K562 (cell line): ENCODE results near the gene CPNE2. TPM values are rescaled to one million over a fixed set of nuclear protein-coding genes. Genes with fewer than 3 reads are reported as not detected.

Experiments used
- ATAC-seq: fragments of 200-7000 bp; cut with Tn5 transposase; 3 replicates; pipeline ENCODE4 v1.9.1; 2020; ENCODE audit warnings: moderate library complexity
- BruUV-seq: library from RNA; stranded (reverse); fragments of 400-500 nt; replicated peaks from 2 replicates; lab custom pipeline; 2021; lab: Mats Ljungman, UMichigan
- CTCF ChIA-PET: fragments of 300-600 bp; formaldehyde crosslinking; extraction: SDS; loops from one replicate; lab custom pipeline; 2021; ENCODE audit warnings: low intra/inter-chr PET ratio; lab: Yijun Ruan, JAX
- POLR2A ChIA-PET: fragments of 300-600, 350-650 bp; sonication (Branson Sonifier 250); formaldehyde crosslinking; extraction: SDS; loops from one replicate; lab custom pipeline; 2021; ENCODE audit warnings: antibody characterized with exemption, inconsistent platforms; lab: Yijun Ruan, JAX
- DNase-seq, 4 experiments: peaks; one replicate each; pipeline versions ENCODE4 v3.0.0 to v3.0.0-alpha.2; 2011 to 2018; ENCODE audit warnings: low spot score in 3 of 4, mixed read lengths in 3 of 4; ENCODE audit errors: extremely low read depth in 1 of 4
- FAIRE-seq: peaks from 2 replicates; lab custom pipeline; 2011; peaks lifted over from hg19 to GRCh38; lab: Jason Lieb, UNC
- H2AFZ ChIP-seq: 2 replicates; pipeline ENCODE4 v1.6.0; 2011; ENCODE audit warnings: low read depth, low read length, control low read depth, inconsistent platforms
- H3K27ac ChIP-seq: fragments of 200-600 bp; 3 replicates; pipeline ENCODE4 v1.8.0; 2011; ENCODE audit warnings: low read depth, mild to moderate bottlenecking, control low read depth, inconsistent platforms, low read length, moderate library complexity, mixed read lengths; ENCODE audit errors: extremely low read depth
- H3K27me3 ChIP-seq, 2 experiments: fragments of 300-600 bp in 1 of 2; 2 replicates in 1 of 2; 3 replicates in 1 of 2; pipeline versions ENCODE4 v1.6.0 to v1.8.0; 2011; ENCODE audit warnings: inconsistent platforms in 2 of 2, low read length in 2 of 2, mild to moderate bottlenecking in 1 of 2, mixed read lengths in 1 of 2, moderate library complexity in 1 of 2; ENCODE audit not compliant: control insufficient read depth in 2 of 2, insufficient read depth in 2 of 2
- H3K36me3 ChIP-seq: fragments of 300-600 bp; 3 replicates; pipeline ENCODE4 v1.8.0; 2011; ENCODE audit warnings: mild to moderate bottlenecking, low read length, inconsistent platforms; ENCODE audit not compliant: control insufficient read depth, insufficient read depth
- H3K4me1 ChIP-seq, 2 experiments: fragments of 200-600 bp in 1 of 2; replicated peaks in 1 of 2; 2 replicates in 1 of 2; 3 replicates in 1 of 2; pipeline versions ENCODE4 v1.5.1 to v1.8.0; 2011; ENCODE audit warnings: inconsistent platforms in 2 of 2, low read length in 2 of 2, mild to moderate bottlenecking in 1 of 2, mixed read lengths in 1 of 2, moderate library complexity in 1 of 2; ENCODE audit not compliant: control insufficient read depth in 2 of 2, insufficient read depth in 2 of 2
- H3K4me2 ChIP-seq: 2 replicates; pipeline ENCODE4 v1.6.1; 2011; ENCODE audit warnings: low read length, control low read depth, inconsistent platforms, mixed read lengths; ENCODE audit not compliant: insufficient read depth
- H3K4me3 ChIP-seq: fragments of 200-600 bp; sonication (generic), shearing (Covaris generic); 2 replicates; pipeline ENCODE4 v1.5.1; 2016; ENCODE audit warnings: control low read depth, inconsistent platforms
- H3K79me2 ChIP-seq: fragments of 200-600 bp; 3 replicates; pipeline ENCODE4 v1.8.0; 2011; ENCODE audit warnings: low read length, inconsistent platforms; ENCODE audit not compliant: control insufficient read depth, insufficient read depth
- H3K9ac ChIP-seq, 2 experiments: 2 replicates each; pipeline versions ENCODE4 v1.6.0 to v1.6.1; 2011; ENCODE audit warnings: low read depth in 2 of 2, low read length in 2 of 2, control low read depth in 1 of 2, inconsistent platforms in 1 of 2, mild to moderate bottlenecking in 1 of 2, mixed read lengths in 1 of 2; ENCODE audit not compliant: insufficient read depth in 1 of 2
- H3K9me1 ChIP-seq: one replicate; pipeline ENCODE4 v1.6.0; 2011; ENCODE audit warnings: inconsistent platforms, mild to moderate bottlenecking, low read length, moderate library complexity; ENCODE audit not compliant: control insufficient read depth, insufficient read depth
- H3K9me3 ChIP-seq: replicated peaks from 2 replicates; pipeline ENCODE4 v1.5.1; 2011; ENCODE audit warnings: low read depth, low read length, inconsistent platforms; ENCODE audit not compliant: control insufficient read depth, insufficient read depth
- H4K20me1 ChIP-seq: replicated peaks from 2 replicates; pipeline ENCODE4 v1.6.1; 2011; ENCODE audit warnings: low read length, inconsistent platforms, mixed read lengths; ENCODE audit not compliant: control insufficient read depth, insufficient read depth
- GABPB2 ChIP-seq: fragments of 250-450 bp; sonication (Bioruptor Pico); conservative IDR thresholded peaks from 2 replicates; pipeline ENCODE4 v1.5.1; 2021; ENCODE audit warnings: mild to moderate bottlenecking
- HLTF ChIP-seq: fragments of 450-650 bp; IDR thresholded peaks from 2 replicates; pipeline ENCODE4 v1.6.1; 2016
- ILF3 ChIP-seq: fragments of 450-650 bp; IDR thresholded peaks from 2 replicates; pipeline ENCODE4 v1.6.1; 2018; ENCODE audit warnings: antibody characterized with exemption, mild to moderate bottlenecking, moderate library complexity, borderline replicate concordance
- MAFG ChIP-seq: fragments of 450-650 bp; conservative IDR thresholded peaks from 2 replicates; pipeline ENCODE4 v1.6.1; 2016; ENCODE audit warnings: missing genetic modification characterization, missing compliant biosample characterization
- NCOA4 ChIP-seq: fragments of 450-650 bp; IDR thresholded peaks from 2 replicates; pipeline ENCODE4 v1.6.1; 2018; ENCODE audit warnings: mild to moderate bottlenecking; ENCODE audit not compliant: partially characterized antibody
- NONO ChIP-seq, 2 experiments: fragments of 200-400 bp in 1 of 2; fragments of 450-650 bp in 1 of 2; formaldehyde crosslinking in 1 of 2; IDR thresholded peaks; 2 replicates each; pipeline ENCODE4 v1.6.1; 2017; ENCODE audit warnings: low read depth in 2 of 2, mild to moderate bottlenecking in 2 of 2, moderate library complexity in 2 of 2, low read length in 1 of 2
- RBM14 ChIP-seq: fragments of 200-400 bp; formaldehyde crosslinking; IDR thresholded peaks from 2 replicates; pipeline ENCODE4 v1.6.1; 2018; ENCODE audit warnings: low read depth, mild to moderate bottlenecking, low read length, moderate library complexity, borderline replicate concordance; ENCODE audit not compliant: insufficient read depth
- SRSF7 ChIP-seq: fragments of 200-400 bp; formaldehyde crosslinking; optimal IDR thresholded peaks from 2 replicates; pipeline ENCODE3; 2017; ENCODE audit warnings: mild to moderate bottlenecking, low read depth, low read length
- ZNF217 ChIP-seq: sonication (generic); formaldehyde crosslinking; IDR thresholded peaks from 2 replicates; pipeline ENCODE4 v1.8.0; 2022; ENCODE audit warnings: mild to moderate bottlenecking, missing genetic modification reagents
- WGBS: fragments of 100-300 bp; shearing (Covaris generic); methylation state at CpG from one replicate; pipeline ENCODE4 v1.1.6; 2016; ENCODE audit warnings: low coverage, mixed read lengths; ENCODE audit not compliant: insufficient coverage; ENCODE audit errors: missing lambda C conversion rate; 5-methylcytosine and 5-hydroxymethylcytosine counted together
- in situ Hi-C: fragments of 300-500 bp; cut with MboI; formaldehyde crosslinking; loops from 4 replicates; pipeline ENCODE4 v1.15.0; 2018; ENCODE audit warnings: inconsistent platforms, mixed read lengths
- intact Hi-C: fragments of 100-400 bp; cut with micrococcal nuclease; formaldehyde crosslinking; loops from 2 replicates; pipeline ENCODE4 v1.14.2; 2022
- polyA plus RNA-seq, 8 experiments: library from polyadenylated mRNA; depleted of rRNA in 4 of 8; stranded (reverse) in 5 of 8; unstranded in 3 of 8; fragments of >200 nt; fragmentation: Nextera tagmentation in 2 of 8; fragmentation: Illumina TruSeq in 1 of 8; extraction: Ambion mirVana in 2 of 8; extraction: Trizol in 1 of 8; gene quantifications; 2 replicates each; pipeline versions ENCODE4 v1.2.1 to v1.2.3, GENCODE V29; 2011 to 2014; ENCODE audit warnings: inconsistent platforms in 1 of 8, missing spikeins in 1 of 8
- total RNA-seq, 7 experiments: library from RNA; depleted of rRNA in 6 of 7; stranded (reverse); fragments of >200 nt in 6 of 7; fragmentation: Illumina TruSeq in 2 of 7; extraction: Trizol in 2 of 7; gene quantifications; 2 replicates each; pipeline versions ENCODE4 v1.2.1 to v1.2.3, GENCODE V29; 2011 to 2021; ENCODE audit warnings: low replicate concordance in 1 of 7
- TF ChIP-seq, protein P1 (sequence below): sonication (generic); formaldehyde crosslinking; IDR thresholded peaks from 2 replicates; pipeline ENCODE4 v1.8.0; 2022; ENCODE audit warnings: mild to moderate bottlenecking, missing genetic modification reagents
- TF ChIP-seq, protein P2 (sequence below), 2 experiments: fragments of 450-650 bp; formaldehyde crosslinking in 1 of 2; IDR thresholded peaks; 2 replicates each; pipeline versions ENCODE4 v1.4.0 to v1.6.1; 2014 to 2020; ENCODE audit warnings: mild to moderate bottlenecking in 2 of 2, borderline replicate concordance in 1 of 2, low read depth in 1 of 2

CPNE2 gene
- total and polyA plus RNA-seq, 9 of the 15 experiments (the other 6 are each of a cell fraction or from before 2014, with no cell fraction given): 3.0 to 13.9 (median 8.6) TPM

DNA sequence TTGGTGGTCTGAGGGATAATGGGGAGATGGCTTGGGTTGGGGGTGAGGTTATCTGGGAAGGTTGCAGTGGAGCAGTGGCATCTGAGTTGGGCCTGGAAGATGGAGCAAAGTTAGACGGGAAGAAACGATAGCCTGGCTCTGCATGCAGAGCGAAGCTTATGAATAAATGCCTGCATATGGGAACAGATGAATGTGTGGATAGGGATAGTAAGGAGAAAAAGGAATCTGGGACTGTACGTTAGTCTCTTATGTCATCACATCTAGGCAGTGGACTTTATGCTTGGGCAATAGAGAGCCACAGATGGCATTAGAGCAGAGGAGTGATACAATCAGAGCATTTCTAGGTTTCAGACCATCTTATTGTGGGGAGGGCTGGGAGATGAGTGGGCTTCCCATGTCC, 33.0 kb downstream of the CPNE2 start:
- in situ Hi-C loops (no loop called here), intact Hi-C loops (no loop called here)
- ATAC-seq (no peak), FAIRE-seq (no peak), DNase-seq (no peak)
- Histone ChIP-seq H2AFZ (no peak overlapping the region), H3K79me2 (no peaks in the 10 kb centered on the region), H3K27ac (no peak overlapping the region), H3K9me3 (no peaks in the 10 kb centered on the region), H3K27me3 (no peaks in the 10 kb centered on the region), H3K4me2 (no peak overlapping the region), H3K9ac (no peak overlapping the region), H3K36me3 (no peaks in the 10 kb centered on the region), H3K4me1 (peaks cover 4 to 7% of the 10 kb centered on the region in 2 experiments; a peak in 3 of 5 replicates), H3K9me1 (no peaks in the 10 kb centered on the region), H4K20me1 (no peaks in the 10 kb centered on the region; the same call in 1 of the 2 replicates), H3K4me3 (no peak overlapping the region)
- ChIA-PET CTCF (no interaction called here), POLR2A (no interaction called here)
- BruUV-seq: no TSS peak
- WGBS: 57% methylated on average over 4 of the region's 4 CpGs
- TF ChIP-seq, protein P1, sequence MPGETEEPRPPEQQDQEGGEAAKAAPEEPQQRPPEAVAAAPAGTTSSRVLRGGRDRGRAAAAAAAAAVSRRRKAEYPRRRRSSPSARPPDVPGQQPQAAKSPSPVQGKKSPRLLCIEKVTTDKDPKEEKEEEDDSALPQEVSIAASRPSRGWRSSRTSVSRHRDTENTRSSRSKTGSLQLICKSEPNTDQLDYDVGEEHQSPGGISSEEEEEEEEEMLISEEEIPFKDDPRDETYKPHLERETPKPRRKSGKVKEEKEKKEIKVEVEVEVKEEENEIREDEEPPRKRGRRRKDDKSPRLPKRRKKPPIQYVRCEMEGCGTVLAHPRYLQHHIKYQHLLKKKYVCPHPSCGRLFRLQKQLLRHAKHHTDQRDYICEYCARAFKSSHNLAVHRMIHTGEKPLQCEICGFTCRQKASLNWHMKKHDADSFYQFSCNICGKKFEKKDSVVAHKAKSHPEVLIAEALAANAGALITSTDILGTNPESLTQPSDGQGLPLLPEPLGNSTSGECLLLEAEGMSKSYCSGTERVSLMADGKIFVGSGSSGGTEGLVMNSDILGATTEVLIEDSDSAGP (CRISPR knock-in tag): no peak
- no peak for TF ChIP-seq SRSF7
- TF ChIP-seq ILF3: no peak
- TF ChIP-seq MAFG: no peak
- TF ChIP-seq HLTF: no peak
- TF ChIP-seq, protein P2, sequence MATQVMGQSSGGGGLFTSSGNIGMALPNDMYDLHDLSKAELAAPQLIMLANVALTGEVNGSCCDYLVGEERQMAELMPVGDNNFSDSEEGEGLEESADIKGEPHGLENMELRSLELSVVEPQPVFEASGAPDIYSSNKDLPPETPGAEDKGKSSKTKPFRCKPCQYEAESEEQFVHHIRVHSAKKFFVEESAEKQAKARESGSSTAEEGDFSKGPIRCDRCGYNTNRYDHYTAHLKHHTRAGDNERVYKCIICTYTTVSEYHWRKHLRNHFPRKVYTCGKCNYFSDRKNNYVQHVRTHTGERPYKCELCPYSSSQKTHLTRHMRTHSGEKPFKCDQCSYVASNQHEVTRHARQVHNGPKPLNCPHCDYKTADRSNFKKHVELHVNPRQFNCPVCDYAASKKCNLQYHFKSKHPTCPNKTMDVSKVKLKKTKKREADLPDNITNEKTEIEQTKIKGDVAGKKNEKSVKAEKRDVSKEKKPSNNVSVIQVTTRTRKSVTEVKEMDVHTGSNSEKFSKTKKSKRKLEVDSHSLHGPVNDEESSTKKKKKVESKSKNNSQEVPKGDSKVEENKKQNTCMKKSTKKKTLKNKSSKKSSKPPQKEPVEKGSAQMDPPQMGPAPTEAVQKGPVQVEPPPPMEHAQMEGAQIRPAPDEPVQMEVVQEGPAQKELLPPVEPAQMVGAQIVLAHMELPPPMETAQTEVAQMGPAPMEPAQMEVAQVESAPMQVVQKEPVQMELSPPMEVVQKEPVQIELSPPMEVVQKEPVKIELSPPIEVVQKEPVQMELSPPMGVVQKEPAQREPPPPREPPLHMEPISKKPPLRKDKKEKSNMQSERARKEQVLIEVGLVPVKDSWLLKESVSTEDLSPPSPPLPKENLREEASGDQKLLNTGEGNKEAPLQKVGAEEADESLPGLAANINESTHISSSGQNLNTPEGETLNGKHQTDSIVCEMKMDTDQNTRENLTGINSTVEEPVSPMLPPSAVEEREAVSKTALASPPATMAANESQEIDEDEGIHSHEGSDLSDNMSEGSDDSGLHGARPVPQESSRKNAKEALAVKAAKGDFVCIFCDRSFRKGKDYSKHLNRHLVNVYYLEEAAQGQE (IDR thresholded peaks at IDR 0.05; ENCODE audit: borderline replicate concordance): no peak
- TF ChIP-seq, protein P2 (CRISPR knock-in tag; IDR thresholded peaks at IDR 0.05; ENCODE audit: low read depth): no peak
- no peak for TF ChIP-seq NCOA4
- no peak for TF ChIP-seq ZNF217
- no peak for TF ChIP-seq GABPB2 (CRISPR knock-in tag)
- TF ChIP-seq RBM14: no peak
- TF ChIP-seq NONO (IDR thresholded peaks at IDR 0.05; ENCODE audit: low read depth in 2 of 2, low read length in 1 of 2): no peak
